Sigmoid colon (tissue), 4 donors: ENCODE measurements around the gene ARMC10.

Source experiments
- EP300 ChIP-seq, 4 donors: sonication (generic); formaldehyde crosslinking; IDR thresholded peaks; one replicate each; pipeline ENCODE4 v1.6.1; 2017; ENCODE audit warnings: antibody characterized with exemption in 4 of 4
- POLR2A ChIP-seq, 2 donors: fragments of 450-650 bp; IDR thresholded peaks; one replicate each; pipeline ENCODE4 v1.6.1; 2016; ENCODE audit warnings: antibody characterized with exemption in 2 of 2, mild to moderate bottlenecking in 2 of 2, moderate library complexity in 2 of 2
- TF ChIP-seq, protein P1 (sequence below), 4 experiments: fragments of 450-650 bp in 3 of 4; fragments of 200-600 bp in 1 of 4; IDR thresholded peaks; one replicate each; pipeline ENCODE4 v1.5.1; 2016 to 2019; ENCODE audit warnings: antibody characterized with exemption in 4 of 4, mild to moderate bottlenecking in 3 of 4, moderate library complexity in 2 of 4

DNA sequence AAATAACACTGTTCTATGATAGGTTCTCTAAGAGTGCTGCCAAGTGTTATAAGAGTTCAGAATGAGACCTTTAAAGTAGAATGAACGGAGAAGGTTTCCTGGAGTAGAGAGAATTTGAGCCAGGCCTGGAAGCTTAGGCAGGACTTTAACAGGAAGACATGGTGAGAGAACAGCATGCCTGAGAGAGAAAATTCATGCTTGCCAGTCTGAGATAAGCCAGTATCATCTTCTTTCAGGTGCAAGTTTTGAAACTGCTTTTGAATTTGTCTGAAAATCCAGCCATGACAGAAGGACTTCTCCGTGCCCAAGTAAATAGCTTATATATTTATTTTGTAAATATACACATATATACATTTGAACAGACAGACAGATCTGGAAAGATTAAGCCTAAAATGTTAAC, 22.1 kb downstream of the ARMC10 start:
- TF ChIP-seq, protein P1, sequence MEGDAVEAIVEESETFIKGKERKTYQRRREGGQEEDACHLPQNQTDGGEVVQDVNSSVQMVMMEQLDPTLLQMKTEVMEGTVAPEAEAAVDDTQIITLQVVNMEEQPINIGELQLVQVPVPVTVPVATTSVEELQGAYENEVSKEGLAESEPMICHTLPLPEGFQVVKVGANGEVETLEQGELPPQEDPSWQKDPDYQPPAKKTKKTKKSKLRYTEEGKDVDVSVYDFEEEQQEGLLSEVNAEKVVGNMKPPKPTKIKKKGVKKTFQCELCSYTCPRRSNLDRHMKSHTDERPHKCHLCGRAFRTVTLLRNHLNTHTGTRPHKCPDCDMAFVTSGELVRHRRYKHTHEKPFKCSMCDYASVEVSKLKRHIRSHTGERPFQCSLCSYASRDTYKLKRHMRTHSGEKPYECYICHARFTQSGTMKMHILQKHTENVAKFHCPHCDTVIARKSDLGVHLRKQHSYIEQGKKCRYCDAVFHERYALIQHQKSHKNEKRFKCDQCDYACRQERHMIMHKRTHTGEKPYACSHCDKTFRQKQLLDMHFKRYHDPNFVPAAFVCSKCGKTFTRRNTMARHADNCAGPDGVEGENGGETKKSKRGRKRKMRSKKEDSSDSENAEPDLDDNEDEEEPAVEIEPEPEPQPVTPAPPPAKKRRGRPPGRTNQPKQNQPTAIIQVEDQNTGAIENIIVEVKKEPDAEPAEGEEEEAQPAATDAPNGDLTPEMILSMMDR (IDR thresholded peaks at IDR 0.05), result no peak
- TF ChIP-seq EP300 (IDR thresholded peaks at IDR 0.05) (no peak), POLR2A (IDR thresholded peaks at IDR 0.05) (no peak)
